ENCODE results near the gene MAP6D1.
A peak's percentile ranks its signal among the peaks of the same experiment; 100 is the strongest.

The MAP6D1 gene

GRCh38 chr3:183825456-183826161 lies at the start of gene MAP6D1:
MAP6D1 (minus strand) TSS chr3:183825577; CDS start chr3:183825547, 30 bp downstream.
- peak; percentile 59 to 81 for DNase-seq

DNA sequence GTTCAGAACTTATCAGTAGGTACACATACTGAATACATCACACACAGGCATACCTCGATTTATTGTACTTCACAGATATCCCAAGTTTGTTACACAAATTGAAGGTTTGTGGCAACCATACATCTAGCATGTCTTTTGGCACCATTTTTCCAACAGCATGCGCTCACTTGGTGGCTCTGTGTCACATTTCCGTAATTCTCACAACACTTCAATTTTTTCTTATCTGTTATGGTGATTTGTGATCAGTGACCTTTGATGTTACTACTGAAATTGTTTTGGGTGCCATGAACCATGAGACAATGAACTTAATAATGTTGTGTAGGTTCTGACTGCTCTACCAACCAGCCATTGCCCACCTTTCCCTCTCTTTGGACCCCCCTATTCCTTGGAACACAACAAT lies 48.5 kb upstream of the MAP6D1 start:
- DNase-seq = no peak

DNA sequence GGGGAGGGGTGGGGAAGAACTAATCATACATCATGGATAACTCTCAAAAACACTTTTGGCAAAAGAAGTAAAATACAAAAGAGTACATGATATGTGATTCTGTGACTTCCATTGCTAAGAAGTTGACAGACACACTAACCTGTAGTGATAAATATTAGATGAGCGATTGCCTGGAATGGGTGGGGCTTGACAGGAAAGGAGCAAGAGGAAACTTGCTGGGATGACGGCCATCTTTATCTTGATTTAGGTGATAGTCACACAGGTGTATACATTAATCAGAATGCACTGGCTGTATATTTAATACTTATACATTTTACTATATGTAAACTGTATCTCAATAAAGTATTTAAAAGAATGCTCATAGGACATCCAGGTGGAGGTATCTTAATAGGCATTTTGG lies 46.2 kb upstream of the MAP6D1 start:
- no peak for DNase-seq

- DNase-seq = no peak
Observed at GRCh38 chr3:183870563-183870962, 45.2 kb upstream of the MAP6D1 start.

DNA sequence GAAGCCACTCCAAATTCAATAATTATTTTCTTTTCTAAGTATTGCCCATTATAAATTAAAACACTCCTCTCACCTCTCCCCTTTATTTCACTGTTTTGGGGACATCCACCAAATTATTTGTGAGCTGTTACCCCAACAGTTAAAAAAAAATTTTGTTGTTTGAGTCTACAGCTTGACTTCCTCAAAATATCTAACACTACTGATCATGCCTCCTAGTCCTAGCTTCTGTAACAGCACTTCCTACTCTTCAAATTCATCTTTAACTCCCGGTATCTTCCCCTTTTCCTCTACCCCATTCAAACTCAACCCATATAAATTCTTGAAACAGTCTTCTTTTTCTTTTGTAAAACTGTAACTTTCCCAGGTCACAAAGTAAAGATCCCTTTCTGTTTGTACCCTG lies 43.4 kb upstream of the MAP6D1 start:
- DNase-seq = no peak

- no peak for DNase-seq
Observed at GRCh38 chr3:183862610-183863009, 37.2 kb upstream of the MAP6D1 start.

GRCh38 chr3:183857863-183858262 lies 32.5 kb upstream of the MAP6D1 start:
- no peak for DNase-seq

DNA sequence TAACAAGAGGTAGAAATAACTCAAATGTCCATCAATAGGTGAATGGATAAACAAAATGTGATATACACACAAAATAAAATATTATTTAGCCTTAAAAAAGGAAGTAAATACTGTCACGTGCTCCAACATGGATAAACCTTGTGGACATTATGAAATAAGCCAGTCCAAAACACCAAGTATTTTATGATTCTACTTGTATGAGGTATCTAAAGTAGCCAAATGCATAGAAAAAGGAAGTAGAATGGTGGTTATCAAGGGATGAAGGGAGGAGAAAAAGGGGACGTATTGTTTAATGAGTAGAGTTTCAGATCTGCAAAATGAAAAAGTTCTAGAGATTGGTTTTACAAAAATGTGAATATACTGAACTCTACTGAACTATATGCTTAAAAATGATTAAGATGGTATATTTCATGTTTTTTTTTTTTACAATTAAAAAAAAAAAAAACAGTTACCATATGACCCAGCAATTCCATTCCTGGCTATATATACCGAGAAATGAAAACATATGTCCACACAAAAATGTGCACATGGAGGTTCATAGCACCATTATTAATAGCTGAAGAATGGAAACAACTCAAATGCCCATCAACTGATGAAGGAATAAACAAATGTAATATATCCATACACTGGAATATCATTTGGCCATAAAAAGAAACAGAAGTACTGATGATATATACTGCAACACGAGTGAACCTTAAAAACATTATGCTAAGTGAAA lies 29.1 kb upstream of the MAP6D1 start:
- no peak for DNase-seq

- no peak for DNase-seq
Observed at GRCh38 chr3:183845608-183846288, 20.4 kb upstream of the MAP6D1 start.

DNA sequence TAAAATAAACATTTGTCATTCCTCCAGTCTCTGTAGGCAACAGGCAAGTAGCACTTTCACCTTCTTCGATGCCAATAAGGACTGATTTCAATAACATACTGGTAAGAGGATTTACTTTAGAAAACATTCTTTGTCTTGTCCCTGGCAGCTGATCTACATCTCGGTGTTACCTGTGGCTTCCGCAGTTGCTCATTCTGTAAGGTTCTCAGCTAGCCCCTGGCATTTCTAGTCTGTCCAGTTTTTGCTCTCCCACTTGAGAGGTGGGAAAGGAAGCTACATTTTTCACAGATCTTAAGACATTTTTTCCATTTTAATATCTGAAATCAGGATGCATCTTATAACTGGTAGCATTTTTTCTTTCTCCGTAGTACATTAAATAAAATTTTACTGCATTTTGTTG lies 19.7 kb upstream of the MAP6D1 start:
- no peak for DNase-seq

DNA sequence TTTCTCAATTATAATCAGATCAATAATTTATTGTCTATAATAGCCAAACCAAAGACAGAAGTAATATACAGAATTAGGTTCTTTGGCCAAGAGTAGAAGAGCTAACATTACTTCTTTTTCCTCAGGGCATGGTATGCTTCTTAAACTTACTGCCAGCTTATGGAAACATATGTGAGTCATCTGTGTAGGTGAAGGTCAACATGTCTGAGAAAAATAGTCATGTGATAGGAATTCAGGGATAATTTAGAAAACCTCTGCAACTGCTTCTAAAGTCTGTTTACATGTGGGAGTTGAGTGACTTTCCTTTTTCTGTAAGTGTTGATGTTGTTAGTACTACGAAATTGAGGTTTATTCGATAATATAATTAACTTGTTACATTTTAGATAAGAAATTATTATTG lies 19.2 kb upstream of the MAP6D1 start:
- DNase-seq = no peak

DNA sequence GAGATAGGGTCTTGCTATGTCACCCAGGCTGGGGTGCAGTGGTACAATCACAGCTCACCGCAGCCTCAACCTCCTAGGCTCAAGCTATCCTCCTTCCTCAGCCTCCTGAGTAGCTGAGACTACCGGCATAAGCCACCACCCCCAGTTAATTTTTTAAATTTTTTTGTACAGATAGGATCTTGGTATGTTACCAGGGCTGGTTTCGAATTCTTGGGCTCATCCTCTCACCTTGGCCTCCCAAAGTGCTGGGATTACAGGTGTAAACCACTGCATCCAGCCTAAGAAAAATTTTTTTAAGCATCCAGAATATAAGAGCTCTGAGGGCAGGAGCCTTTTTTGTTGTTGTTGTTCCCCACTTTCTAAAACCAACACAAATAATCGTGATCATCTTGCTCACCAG lies 14.4 kb upstream of the MAP6D1 start:
- DNase-seq = no peak

DNA sequence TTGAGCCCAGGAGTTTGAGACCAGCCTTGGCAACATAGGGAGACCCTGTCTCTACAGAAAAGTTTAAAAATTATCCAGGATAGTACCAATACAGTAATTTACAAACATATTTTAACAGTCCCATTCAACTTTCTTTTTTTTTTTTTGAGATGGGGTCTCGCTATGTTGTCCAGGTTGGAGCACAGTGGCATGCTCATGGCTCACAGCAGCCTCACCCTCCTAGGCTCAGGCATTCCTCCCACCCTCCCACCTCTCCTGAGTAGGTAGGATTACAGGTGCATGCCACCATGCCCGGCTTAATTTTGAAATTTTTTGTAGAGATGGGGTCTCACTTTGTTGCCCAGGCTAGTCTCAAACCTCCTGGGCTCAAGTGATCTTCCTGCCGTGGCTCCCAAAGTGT lies 12.5 kb upstream of the MAP6D1 start:
- no peak for DNase-seq

DNA sequence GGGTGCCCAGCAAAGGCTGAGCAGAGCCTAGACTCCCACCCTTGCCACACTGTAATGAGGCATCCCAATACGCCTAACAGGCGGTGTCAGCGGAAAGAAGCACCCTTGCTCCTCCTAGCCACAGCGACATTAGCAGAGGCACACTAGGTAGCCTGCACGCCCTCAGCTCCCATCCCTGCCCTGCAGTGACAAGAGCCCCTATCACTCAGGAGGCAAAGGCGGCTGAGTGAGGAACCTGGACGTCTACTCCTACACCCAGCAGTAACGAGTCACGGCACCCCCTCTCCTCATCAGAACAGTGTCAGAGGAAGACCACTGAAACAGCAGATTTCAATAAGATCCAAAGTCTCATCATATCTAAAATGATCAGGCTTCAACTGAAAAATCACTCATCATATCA lies 12.0 kb upstream of the MAP6D1 start:
- no peak for DNase-seq

DNA sequence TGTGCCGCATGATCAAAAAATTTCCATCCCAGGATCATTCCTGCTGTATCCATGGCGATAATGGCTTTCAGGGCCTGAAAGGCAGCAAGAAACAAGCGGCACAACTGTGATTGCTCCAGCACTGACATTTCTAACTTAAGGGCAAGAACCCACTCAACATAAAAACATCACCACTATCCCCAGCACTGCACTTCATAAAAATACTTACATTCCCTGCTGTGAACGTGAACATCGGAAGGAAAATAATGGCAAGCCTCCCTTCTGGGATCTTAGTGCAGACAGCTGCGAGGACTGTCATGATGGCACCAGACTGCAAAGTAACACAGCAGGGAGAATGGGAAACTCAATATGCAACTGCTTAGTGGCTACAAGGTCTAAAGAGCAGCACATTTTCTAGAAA lies 8.1 kb upstream of the MAP6D1 start:
- DNase-seq = no peak

DNA sequence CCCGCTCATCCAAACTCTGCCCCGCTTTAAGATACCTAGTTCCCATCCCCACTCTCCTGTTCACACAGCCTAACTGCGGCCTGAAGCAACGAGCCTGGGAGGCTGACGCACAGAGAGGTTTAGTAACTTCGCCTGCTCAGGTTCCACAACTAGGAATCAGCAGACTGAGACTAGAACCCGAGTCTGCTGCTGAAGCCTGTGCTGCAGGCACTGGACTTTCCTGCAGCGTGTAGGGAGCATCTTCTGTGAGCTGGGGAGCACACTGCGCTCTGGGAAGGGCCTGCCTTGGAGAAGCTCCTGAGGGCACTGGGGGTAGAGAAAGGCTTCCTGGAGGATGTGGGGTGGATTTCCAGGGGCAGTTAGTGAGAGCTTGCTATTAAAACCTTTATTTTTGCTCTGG lies 4.8 kb upstream of the MAP6D1 start:
- no peak for DNase-seq

DNA sequence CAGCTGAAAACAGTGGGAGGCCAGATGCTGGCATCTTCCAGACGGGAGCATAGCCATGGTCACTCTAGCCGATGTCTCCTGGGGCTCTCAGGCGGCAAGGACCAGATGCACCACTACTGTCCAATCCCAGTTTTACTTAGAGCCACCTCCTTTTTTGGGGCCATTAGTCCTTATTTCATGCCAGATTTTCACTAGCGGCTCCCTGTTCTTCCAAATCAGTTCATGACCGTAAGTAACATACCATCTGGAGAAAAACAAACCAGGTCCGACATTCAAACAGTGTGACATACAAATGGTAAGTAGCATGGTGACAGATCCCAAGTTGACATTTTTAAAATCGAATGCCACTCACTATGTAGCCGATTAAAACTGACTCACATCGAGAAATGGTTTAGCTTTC lies 4.1 kb upstream of the MAP6D1 start:
- DNase-seq = no peak

GRCh38 chr3:183828538-183828870 lies 3.1 kb upstream of the MAP6D1 start:
- no peak for DNase-seq

DNA sequence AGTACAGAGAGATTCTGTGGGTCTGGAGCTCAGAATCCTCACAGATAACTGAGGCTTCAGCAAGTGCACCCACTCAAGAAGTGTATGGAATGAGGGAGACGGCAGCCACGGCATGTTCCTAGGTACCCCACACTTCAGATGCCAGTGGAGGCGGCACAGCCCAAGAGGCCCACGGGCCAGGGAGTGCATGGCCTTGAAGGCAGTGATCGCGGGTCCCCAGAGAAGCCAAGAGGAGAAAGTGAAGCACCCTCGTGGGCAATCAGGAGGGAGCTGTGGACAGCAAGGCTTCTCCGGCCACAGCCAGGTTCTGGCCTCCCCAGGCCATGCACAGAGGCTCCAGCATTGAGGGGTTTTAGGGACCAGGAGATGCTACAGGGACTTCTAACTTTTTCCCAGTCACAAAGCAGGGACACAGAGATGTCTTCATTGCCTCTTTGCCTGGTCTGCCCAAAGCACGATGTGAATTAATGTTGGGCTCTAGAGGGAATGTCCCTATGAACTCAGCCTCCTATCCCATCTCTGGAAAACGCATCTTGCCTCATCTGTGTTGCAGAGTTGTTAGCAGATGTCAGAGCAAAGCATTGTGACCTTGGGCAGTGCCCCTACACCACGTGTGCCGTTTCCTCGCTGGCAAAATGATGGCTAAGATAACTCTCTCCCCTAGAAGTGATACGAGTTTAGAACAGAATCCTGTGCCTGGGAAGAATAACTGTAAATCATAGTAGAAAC lies 2.6 kb upstream of the MAP6D1 start:
- no peak for DNase-seq

GRCh38 chr3:183826448-183827250 lies 1.3 kb upstream of the MAP6D1 start:
- peak; percentile 36 to 61 for DNase-seq

DNA sequence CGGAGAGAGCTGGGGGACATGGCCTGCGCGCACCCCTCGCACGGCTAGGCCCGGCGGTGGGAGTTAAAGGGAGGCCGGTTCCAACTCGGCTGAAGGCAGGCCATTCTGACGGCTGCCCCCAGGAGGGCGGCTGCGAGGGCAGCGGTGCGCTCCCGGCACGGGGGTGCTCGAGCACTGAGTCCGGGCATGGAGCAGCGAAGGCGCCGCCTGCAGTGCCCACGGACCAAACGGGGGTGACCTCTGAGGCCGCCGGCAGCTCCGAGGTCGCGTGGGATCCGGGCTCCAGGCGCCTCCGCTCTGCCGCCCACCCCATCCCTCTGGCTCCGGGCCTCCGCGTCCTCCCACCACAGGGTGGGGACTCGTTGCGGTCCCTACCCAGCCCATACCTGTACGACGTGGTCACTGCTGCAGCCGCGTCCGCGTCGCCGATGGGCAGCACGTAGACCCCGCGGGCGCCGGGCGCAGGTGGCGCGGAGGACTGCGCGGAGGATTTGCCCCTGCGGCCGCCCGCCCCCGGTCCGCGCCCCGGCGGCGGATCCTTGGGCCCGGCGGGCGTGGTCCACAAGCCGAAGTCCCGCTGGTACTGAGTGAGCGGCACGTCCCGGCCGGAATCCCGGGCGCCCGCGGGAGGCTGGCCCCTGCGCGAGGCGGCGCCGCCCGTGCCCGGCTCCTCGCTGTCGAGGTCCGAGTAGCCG lies 469 bp downstream of the MAP6D1 start:
- DNase-seq = no peak

DNA sequence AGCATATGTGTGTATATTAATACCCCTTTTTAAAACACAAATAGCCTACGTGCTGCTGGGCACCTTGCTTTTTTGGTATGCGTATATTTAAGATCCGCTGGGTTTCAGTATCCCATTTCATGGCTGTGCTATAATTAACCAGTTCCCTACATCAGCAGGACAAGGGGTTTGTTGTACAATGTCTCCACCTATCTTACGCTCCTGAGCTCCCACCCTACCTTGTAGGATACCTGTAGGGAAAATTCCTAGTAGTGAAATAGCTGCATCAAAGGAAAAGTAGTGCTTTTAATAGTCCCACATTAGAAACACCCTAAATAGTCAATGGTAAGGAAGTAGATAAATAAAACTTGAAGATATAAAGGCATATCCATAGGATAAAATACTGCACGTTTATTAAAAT lies 1.4 kb downstream of the MAP6D1 start:
- DNase-seq = peak; percentile 16 to 38

All from SHP77 (cell line).